GM20431 (cell line): Measurements from ENCODE around the gene SLC2A13.
"Not testable (repeated sequence)": the region's sequence is repeated elsewhere in the genome, so short reads cannot be mapped to it uniquely, and the experiment has no call there.

Source experiments
- in situ Hi-C: fragments of 300-500 bp; cut with MseI, MboI; formaldehyde crosslinking; loops from one replicate; pipeline ENCODE4 v1.15.0; 2020; ENCODE audit warnings: low sequenced_read_pairs; ENCODE audit not compliant: unreplicated experiment

SLC2A13 gene

GRCh38 chr12:39946361-39947280 lies 159.3 kb downstream of the SLC2A13 start:
- in situ Hi-C loops: no loop called here

- in situ Hi-C loops: no loop called here
Measured at GRCh38 chr12:39937119-39937518, 168.8 kb downstream of the SLC2A13 start.

- in situ Hi-C loops: no loop called here
Measured at GRCh38 chr12:39935839-39936238, 170.0 kb downstream of the SLC2A13 start.

- in situ Hi-C loops: no loop called here
Measured at GRCh38 chr12:39935275-39935674, 170.6 kb downstream of the SLC2A13 start.

- in situ Hi-C loops: no loop called here
Measured at GRCh38 chr12:39931857-39932256, 174.0 kb downstream of the SLC2A13 start.

- in situ Hi-C loops: no loop called here
Measured at GRCh38 chr12:39931231-39931630, 174.7 kb downstream of the SLC2A13 start.

GRCh38 chr12:39930101-39930500 lies 175.8 kb downstream of the SLC2A13 start:
- in situ Hi-C loops: no loop called here

- in situ Hi-C loops: no loop called here
Measured at GRCh38 chr12:39928181-39928899, 177.5 kb downstream of the SLC2A13 start.

- in situ Hi-C loops: no loop called here
Measured at GRCh38 chr12:39923364-39923763, 182.5 kb downstream of the SLC2A13 start.

- in situ Hi-C loops: not testable (repeated sequence)
Measured at GRCh38 chr12:39922598-39922997, 183.3 kb downstream of the SLC2A13 start.

- in situ Hi-C loops: no loop called here
Measured at GRCh38 chr12:39920647-39921046, 185.2 kb downstream of the SLC2A13 start.

GRCh38 chr12:39920222-39920621 lies 185.7 kb downstream of the SLC2A13 start:
- in situ Hi-C loops: no loop called here

- in situ Hi-C loops: no loop called here
Measured at GRCh38 chr12:39919790-39920189, 186.1 kb downstream of the SLC2A13 start.

- in situ Hi-C loops: no loop called here
Measured at GRCh38 chr12:39915249-39915648, 190.6 kb downstream of the SLC2A13 start.

GRCh38 chr12:39912211-39912980 lies 193.5 kb downstream of the SLC2A13 start:
- in situ Hi-C loops: no loop called here

- in situ Hi-C loops: no loop called here
Measured at GRCh38 chr12:39906237-39906636, 199.6 kb downstream of the SLC2A13 start.

- in situ Hi-C loops: no loop called here
Measured at GRCh38 chr12:39905152-39905551, 200.7 kb downstream of the SLC2A13 start.

GRCh38 chr12:39902821-39903220 lies 203.1 kb downstream of the SLC2A13 start:
- in situ Hi-C loops: no loop called here

- in situ Hi-C loops: no loop called here
Measured at GRCh38 chr12:39897315-39897714, 208.6 kb downstream of the SLC2A13 start.

- in situ Hi-C loops: not testable (repeated sequence)
Measured at GRCh38 chr12:39893388-39893787, 212.5 kb downstream of the SLC2A13 start.
